H1 (cell line): ENCODE results near the gene SEL1L2.
A peak's percentile ranks its signal among the peaks of the same experiment; 100 is the strongest.

Experiments
- JUN ChIP-seq: IDR thresholded peaks from 2 replicates; pipeline ENCODE4 v1.6.1; 2011; ENCODE audit warnings: low read depth, mild to moderate bottlenecking, improper control_type of control experiment, low read length
- POLR2AphosphoS5 ChIP-seq: IDR thresholded peaks from 2 replicates; pipeline ENCODE4 v1.6.1; 2011; ENCODE audit warnings: low read depth, low read length
- TF ChIP-seq, protein P1 (sequence below), 3 experiments: IDR thresholded peaks; 1 replicate in 2 of 3; 2 replicates in 1 of 3; pipeline versions ENCODE4 v1.5.1 to v1.6.1; 2011; ENCODE audit warnings: low read length in 3 of 3, mild to moderate bottlenecking in 3 of 3, inconsistent platforms in 2 of 3, low read depth in 1 of 3, moderate library complexity in 1 of 3; ENCODE audit not compliant: insufficient read depth in 1 of 3; ENCODE audit errors: control extremely low read depth in 1 of 3

DNA sequence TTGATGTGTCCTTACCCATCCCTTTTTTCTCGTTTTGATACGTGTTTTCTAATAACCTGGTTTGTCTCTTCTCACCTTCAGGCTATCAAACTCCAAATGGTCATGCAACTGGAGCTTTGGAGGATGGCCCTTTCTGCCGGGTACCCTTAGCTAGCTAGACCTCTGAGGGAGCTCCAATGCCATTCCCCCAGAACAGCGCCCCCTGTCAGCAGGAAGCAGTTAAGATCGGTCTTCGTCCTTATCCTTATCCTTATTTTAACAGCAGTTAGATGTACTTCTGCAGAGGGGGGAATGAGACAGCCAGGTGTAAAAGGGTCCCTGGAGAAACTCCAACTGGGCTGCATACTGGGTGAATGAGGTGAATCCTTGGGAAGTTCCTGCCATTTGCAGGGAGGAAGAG lies 37.2 kb downstream of the SEL1L2 start:
- TF ChIP-seq, protein P1, sequence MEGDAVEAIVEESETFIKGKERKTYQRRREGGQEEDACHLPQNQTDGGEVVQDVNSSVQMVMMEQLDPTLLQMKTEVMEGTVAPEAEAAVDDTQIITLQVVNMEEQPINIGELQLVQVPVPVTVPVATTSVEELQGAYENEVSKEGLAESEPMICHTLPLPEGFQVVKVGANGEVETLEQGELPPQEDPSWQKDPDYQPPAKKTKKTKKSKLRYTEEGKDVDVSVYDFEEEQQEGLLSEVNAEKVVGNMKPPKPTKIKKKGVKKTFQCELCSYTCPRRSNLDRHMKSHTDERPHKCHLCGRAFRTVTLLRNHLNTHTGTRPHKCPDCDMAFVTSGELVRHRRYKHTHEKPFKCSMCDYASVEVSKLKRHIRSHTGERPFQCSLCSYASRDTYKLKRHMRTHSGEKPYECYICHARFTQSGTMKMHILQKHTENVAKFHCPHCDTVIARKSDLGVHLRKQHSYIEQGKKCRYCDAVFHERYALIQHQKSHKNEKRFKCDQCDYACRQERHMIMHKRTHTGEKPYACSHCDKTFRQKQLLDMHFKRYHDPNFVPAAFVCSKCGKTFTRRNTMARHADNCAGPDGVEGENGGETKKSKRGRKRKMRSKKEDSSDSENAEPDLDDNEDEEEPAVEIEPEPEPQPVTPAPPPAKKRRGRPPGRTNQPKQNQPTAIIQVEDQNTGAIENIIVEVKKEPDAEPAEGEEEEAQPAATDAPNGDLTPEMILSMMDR (IDR thresholded peaks at IDR 0.05; ENCODE audit: control extremely low read depth in 1 of 3, insufficient read depth in 1 of 3, low read depth in 1 of 3, low read length in 3 of 3): peak; percentile 59 to 77 (median 69)
- TF ChIP-seq POLR2AphosphoS5 (no peak), JUN (no peak)
